HG03342 (cell line): Measurements from ENCODE around the gene TP53I13.

Experiments
- ATAC-seq: cut with Tn5 transposase; IDR thresholded peaks from one replicate; pipeline ENCODE4 v1.9.1; 2021; ENCODE audit warnings: mild to moderate bottlenecking, moderate library complexity; ENCODE audit not compliant: unreplicated experiment

Gene TP53I13

DNA sequence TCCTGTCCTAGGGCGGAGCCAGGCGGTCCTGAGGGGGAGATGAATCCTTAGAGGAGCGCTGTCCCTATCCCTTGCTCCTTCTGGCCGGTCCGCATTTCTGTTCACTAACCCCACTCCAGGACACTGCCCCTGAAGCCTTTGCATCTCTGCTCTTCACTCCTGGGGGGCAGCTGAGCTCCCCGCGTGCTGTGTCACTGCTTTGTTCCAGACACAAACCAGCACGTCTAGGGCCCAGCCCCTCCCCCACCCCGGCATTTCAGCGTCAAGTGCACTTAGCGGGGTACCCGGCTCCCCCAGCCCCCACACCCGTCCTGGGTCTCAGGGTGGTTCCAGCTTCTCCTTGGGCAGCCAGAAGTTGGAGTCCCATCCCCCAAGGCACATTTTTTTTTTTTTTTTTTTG lies 45.4 kb downstream of the TP53I13 start:
- no peak for ATAC-seq

DNA sequence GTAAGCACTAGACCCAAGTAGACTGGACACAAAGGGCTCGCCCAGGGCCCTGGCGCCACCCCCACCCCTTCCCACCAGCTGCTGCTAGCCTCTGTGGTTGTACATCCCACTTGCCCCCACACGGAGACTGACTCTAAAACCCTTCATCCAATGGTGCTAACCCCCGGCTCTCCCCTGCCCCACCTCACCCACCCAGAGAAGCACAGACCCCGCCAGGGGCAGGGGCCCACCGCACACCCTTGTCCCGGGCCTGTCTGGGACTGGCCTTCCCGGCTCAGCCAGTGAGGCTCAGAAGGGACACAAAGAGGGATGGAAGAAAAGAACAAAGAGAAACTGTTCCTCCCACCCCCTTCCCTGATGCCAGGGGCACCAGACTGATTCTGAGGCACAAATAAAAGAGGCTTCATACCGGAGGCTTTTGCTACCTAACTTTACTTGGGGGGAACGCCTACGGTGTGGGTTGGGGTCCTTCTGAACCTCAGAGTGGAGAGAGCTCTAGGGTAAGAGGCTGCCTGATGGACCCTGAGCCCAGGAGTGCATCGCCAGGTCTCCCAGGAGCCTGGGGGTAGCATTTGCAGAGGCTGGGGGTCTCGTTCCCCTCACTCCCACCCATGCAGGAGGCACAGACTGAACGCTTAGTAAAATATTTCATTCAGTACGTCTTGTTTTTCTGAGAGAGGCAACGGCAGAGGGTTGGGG lies 46.0 kb downstream of the TP53I13 start:
- ATAC-seq: no peak

DNA sequence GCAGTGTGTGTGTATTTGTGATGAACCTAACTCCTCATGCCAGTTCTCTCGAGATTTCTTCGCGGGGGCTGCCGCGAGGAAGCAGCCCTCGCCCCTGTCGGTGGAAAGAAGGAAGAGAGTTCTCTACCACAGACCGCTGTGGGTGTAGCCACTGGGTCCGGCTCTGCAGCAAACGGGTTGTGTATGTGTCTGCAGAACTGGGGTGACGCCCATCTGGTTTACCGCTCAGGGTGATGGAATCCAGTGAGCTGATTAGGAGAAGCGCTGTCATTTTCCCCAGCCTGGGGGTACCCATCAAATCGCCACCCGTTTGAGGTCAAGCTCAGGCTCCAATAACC lies 46.5 kb downstream of the TP53I13 start:
- ATAC-seq: no peak

DNA sequence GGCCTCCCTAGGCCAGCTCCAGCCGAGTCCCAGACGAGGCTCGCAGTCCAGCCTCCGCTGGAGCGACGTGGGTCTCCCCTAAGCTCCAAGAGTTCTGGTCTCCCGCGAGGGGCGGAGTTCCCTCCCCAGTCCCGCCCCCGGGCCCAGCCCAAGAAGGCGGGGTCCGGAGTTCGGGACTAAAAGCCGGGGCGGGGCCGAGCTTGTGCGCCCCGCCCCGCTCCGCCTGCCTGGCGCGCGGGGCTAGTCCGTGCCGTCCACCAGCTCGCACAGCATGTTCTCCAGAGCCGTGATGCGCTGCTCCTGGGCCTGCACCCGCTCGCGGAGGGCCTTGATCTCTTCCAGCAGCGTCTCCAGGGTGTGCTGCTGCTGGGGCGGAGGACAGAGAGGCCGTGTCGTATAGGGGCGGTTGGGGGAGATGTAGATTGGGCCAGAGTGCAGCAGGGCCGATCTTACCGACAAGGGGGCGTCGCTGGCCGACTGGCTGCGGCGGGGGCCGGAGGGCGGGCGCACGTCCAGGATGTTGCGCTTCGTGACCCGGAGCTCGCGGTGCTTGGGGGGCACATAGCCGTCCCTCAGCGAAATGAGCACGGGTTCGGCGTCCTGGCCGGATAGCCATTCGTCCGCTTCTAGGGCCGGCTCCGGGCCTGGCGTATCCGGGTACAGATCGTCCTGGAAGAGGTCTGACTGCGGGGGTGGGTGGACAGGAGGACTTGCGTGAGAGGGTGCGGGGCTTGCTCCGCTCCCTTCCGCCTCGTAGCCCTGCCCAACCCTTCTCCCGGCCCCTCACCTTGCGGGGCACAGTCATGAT lies 47.2 kb downstream of the TP53I13 start:
- ATAC-seq: peak; percentile 54

DNA sequence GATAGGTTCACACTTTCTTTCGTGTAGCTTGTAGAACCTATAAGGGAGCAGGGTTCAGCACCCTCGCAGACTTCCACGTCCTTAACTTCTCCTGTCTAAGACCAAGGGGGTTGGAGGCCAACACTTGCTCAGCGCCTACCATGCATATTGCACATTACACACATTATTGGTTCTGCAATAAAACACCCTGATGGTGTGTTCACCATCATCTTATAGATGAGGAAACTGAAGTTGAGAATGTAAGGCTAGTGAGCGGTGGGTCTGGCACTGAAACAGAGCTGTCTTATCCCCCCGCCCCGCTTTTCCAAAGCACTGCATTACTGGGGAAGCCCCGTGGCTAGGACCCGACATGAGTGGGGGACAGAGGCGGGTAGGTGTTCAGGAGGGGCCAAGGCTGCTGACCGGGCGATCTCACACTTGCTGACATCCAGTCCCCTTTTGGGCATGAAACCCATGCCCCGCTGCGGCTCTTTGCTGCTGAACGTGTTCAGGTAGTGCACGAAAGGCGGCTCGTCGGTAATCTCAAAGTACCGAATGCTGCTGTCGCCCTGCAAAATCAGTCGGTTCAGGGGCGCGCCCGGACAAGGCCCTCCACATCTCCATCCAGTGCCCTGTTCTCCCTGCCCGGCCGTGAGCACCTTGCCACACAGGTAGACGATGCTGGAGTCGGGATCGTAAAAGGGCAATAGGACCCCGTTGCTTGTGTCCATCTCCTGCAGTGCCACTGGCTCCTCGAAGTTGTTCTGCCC lies 48.0 kb downstream of the TP53I13 start:
- no peak for ATAC-seq

DNA sequence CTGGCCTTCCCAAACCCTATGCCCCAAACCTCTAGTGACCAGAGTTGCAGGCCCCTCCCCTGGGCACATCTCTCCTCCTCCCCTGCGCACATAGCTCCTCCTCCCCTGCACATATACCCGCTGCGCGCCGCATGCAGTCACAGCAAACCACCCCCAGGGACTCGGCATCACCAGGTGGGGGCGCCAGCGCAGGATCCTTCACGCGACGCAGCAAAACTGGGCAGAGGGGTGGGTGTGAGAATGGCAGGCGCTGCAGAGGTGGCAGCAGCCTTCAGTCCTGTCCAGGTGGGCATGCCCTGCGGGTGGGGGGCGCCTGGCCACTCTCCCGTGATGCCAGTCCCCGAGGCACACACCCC lies 48.6 kb downstream of the TP53I13 start:
- ATAC-seq: peak; percentile 49

DNA sequence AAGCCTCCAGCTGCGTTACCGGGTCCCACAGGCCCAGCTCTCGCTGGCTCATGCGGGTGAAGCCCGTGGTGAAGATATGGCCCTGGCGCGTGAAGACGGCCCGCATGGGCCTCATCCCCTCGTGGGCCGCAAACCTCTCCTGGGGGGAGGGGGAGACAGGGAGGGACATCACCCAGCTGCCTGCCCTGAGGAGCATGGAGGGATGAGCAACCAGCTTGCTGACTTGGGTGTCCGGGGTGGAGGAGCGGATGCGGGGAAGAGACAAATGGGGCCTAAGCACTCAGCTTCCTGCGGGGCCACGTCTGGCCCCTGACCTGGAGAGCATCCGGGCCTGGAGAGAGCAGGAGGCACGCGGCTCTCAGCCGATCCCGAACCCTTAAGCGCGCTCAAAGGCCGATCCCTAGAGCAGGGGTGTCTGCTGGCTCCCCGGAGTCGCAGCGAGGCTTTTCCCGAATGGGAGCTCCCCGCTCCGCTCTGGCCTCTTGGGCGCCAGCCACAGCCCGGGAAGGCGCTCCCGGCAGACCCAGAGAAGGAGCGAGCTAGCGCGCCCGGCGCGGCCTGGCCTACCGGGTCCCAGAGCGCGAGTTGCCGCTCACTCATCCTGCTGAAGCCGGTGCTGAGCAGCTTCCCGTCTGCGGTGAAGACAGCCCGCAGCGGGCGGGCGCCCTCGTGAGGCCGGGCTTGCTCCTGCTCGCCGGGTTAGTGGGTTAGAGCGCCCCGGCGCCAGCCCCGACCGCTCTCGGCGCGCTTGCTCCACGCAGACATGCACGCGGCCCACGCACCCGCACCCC lies 49.2 kb downstream of the TP53I13 start:
- ATAC-seq: peak; percentile 28

DNA sequence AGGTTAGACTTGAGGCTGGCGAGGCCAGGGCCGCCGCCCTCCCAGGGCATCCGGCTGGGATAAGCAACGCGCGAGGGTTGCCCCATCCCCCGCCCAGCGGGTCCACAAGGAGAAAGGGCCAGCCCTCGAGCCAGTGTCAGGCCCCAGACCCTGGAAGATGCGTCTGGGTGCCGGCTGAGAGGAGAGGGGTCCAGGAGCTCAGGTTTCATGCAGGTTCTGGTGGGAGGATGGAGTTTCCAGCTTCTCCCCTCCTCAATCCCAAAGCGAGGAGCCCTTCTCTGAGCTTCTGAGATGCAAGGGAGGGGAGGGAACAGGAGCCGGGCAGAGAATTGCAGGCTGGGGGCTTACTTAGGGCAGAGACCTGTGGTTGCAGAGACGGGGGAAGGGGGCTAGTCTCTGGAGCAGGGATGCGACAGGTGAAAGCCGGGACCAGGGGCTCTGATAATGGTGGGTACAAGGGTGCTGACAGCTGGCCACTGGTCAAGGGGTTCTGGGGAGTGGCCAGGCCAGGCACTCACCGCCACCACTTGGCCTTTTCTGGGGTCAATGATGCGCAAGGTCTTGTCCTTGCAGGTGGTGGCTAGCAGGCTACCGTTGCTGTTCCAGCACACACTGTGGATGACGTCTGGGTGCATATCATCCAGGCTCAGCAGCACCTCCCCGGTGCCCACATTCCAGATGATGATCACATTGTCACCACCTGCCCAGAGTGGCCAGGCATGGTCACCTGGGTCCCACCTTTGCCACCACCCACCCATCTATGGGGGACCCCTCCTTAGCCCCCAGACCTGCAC lies 50.0 kb downstream of the TP53I13 start:
- no peak for ATAC-seq

DNA sequence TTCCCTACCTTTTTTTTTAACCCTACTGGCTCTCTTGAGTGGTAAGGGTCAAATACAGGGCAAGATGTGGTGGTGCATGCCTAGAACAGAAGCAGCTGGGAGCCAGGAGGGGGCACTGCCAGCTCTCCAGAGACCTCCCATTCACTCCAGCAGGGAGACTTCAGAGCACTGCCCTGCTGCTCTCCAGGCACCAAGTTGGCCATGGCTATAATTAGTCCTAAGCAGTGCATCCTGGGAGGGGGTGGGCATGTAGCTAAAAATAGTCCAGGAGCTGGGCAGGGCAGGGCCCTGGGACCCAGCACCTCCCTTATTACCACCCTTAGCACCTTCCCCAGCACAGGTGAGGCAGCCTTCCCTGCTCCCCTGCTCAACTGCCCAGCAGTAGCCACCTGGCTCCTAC lies 50.8 kb downstream of the TP53I13 start:
- ATAC-seq: no peak

DNA sequence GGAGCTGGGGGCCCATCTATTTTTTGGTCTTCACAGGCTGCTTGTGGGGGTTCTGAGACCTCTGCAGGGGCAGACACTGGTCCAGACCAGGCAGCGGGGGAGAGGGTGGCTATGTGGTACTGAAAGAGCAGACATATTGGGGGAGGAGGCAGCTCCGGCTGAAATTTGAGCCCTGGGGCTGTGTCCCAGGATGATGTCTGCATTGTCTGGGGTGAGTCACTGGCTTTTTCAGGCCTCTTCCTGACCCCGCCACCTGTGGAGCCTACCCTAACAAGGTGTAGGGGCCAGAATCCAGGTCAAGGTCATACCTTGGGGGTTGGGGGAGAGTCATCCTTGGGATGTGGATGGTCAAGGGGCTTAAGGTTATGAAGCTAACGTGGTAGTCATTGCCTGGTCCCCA lies 51.8 kb downstream of the TP53I13 start:
- no peak for ATAC-seq

DNA sequence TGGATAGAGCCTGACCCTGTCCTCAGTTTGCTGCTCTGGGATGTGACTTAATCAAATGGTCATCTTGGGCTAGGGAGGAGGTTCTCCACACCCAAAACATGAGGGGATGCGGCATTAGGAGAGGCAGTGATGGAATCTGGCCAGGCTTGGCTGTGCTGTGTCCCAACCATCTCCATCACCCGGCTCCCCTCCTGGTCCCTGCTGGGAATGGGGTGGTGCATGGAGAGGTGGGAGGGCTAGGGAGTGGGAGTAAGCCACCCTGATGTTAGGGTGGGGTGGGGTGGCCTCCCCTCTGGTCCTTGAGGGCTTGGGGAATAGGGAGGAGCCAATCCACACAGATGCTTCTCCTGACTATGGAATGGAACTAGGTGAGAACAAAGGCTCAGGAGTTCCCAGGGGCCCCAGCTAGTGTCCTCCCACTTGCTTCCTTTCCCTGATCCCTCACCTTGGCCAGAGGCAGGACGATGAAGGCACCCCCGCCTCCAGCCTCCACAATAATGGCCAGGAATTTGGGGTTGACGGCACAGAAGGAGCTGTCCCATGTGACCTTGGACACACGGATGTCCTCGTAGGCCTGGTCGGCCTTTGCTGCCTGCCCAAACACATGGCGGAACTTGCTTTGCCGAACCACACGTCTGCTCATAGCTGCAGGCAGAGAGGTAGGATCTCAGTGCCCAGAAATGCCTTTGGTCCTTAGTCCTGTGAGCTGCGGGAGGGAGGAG lies 52.4 kb downstream of the TP53I13 start:
- ATAC-seq: no peak

DNA sequence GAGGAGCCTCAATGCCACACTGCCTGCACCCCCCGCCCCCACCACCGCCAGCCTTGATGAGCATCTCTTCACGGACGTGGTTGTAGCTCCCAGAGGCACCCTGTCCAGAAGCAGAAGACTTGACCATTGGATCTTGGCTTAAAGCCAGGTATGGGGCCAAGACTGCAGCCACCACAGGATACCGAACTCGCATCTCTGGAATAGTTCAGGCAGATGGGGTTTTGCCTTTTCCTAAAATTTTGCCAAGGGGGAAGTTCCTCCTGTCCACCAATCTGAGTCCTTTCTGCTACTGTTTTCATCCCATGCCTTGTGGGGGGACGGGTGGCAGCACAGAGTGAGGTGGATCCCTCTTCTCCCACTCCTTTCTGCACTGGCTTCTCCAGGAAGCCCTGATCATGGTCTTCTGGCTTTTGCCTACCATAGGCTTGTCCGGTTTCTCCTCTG lies 53.3 kb downstream of the TP53I13 start:
- ATAC-seq: no peak
